Hepatocyte (in vitro differentiated cells): Measurements from ENCODE around the gene AOX1. TPM values are rescaled to one million over a fixed set of nuclear protein-coding genes. Genes with fewer than 3 reads are reported as not detected.

Experiments
- DNase-seq: peaks from one replicate; pipeline ENCODE4 v3.0.0-alpha.2; 2016; ENCODE audit warnings: low spot score
- H2AFZ ChIP-seq: fragments of 200-600 bp; sonication (generic); 2 replicates; pipeline ENCODE4 v1.6.0; 2016; ENCODE audit warnings: antibody characterized with exemption, mild to moderate bottlenecking
- H3K27ac ChIP-seq: fragments of 200-600 bp; sonication (generic); 2 replicates; pipeline ENCODE4 v1.5.1; 2016; ENCODE audit warnings: mild to moderate bottlenecking
- H3K27me3 ChIP-seq: fragments of 200-600 bp; sonication (generic); 2 replicates; pipeline ENCODE4 v1.6.1; 2016
- H3K36me3 ChIP-seq: fragments of 200-600 bp; sonication (generic); replicated peaks from 2 replicates; pipeline ENCODE4 v1.5.1; 2016; ENCODE audit warnings: low read depth; ENCODE audit not compliant: insufficient read depth
- H3K4me1 ChIP-seq: fragments of 200-600 bp; sonication (generic); 2 replicates; pipeline ENCODE4 v1.5.1; 2016; ENCODE audit warnings: mild to moderate bottlenecking, moderate library complexity; ENCODE audit not compliant: insufficient read depth
- H3K4me2 ChIP-seq: fragments of 200-600 bp; sonication (generic); 2 replicates; pipeline ENCODE4 v1.6.0; 2016
- H3K4me3 ChIP-seq: fragments of 200-600 bp; sonication (generic); 2 replicates; pipeline ENCODE4 v1.5.1; 2016; ENCODE audit warnings: mild to moderate bottlenecking
- H3K79me2 ChIP-seq: fragments of 200-600 bp; sonication (generic); 2 replicates; pipeline ENCODE4 v1.6.0; 2017; ENCODE audit warnings: mild to moderate bottlenecking
- H3K9me2 ChIP-seq: fragments of 200-600 bp; sonication (generic); replicated peaks from 2 replicates; pipeline ENCODE4 v1.6.0; 2017; ENCODE audit warnings: mild to moderate bottlenecking; ENCODE audit not compliant: insufficient read depth
- H3K9me3 ChIP-seq: fragments of 200-600 bp; sonication (generic); 2 replicates; pipeline ENCODE4 v1.5.1; 2016; ENCODE audit warnings: low read depth, mild to moderate bottlenecking
- H4K20me1 ChIP-seq: fragments of 200-600 bp; sonication (generic); 2 replicates; pipeline ENCODE4 v1.6.0; 2016; ENCODE audit warnings: mild to moderate bottlenecking; ENCODE audit not compliant: insufficient read depth, poor library complexity, severe bottlenecking
- EZH2 ChIP-seq: fragments of 200-600 bp; sonication (generic); IDR thresholded peaks from 2 replicates; pipeline ENCODE4 v1.6.1; 2016; ENCODE audit warnings: antibody characterized with exemption, mild to moderate bottlenecking, borderline replicate concordance
- EZH2phosphoT487 ChIP-seq: fragments of 200-600 bp; sonication (generic); IDR thresholded peaks from one replicate; pipeline ENCODE4 v1.6.1; 2018; ENCODE audit warnings: antibody characterized with exemption, mild to moderate bottlenecking, low read depth, moderate library complexity; ENCODE audit not compliant: unreplicated experiment, severe bottlenecking
- WGBS: methylation state at CpG from one replicate; pipeline ENCODE4 v1.1.6; 2016; ENCODE audit warnings: low lambda C conversion rate; ENCODE audit errors: missing lambda C conversion rate; 5-methylcytosine and 5-hydroxymethylcytosine counted together
- polyA plus RNA-seq: library from polyadenylated mRNA; unstranded; fragments of >200 nt; fragmentation: Nextera tagmentation; extraction: Ambion mirVana; gene quantifications from 2 replicates; pipeline ENCODE4 v1.2.1, GENCODE V29; 2016
- total RNA-seq: library from RNA; depleted of rRNA; stranded (reverse); fragments of >200 nt; gene quantifications from 2 replicates; pipeline ENCODE4 v1.2.3, GENCODE V29; 2014
- TF ChIP-seq, protein P1 (sequence below): fragments of 200-600 bp; sonication (generic); IDR thresholded peaks from 2 replicates; pipeline ENCODE4 v1.5.1; 2016; ENCODE audit warnings: antibody characterized with exemption, mild to moderate bottlenecking; ENCODE audit not compliant: poor library complexity

AOX1 gene
- total and polyA plus RNA-seq, 2 experiments from 2014 or later = 4.7 to 7.4 TPM

DNA sequence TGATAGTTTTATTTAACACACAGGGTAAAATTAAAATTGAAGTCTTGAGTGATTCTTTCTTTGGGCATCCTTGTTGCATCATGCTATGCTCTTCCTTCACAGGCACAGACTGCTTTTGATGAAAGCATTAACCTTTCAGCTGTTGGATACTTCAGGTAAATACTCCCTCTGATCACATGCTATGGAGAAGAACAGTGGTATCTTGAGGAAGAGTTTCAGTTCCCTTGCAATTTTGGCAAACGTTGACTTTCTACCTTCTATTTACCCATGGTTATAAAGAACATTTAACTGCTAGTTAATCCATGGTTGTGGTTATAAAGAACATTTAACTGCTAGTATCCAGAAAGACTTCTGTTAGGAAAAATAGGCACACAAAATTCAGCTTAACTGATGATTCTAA is 75.7 kb downstream of the AOX1 start:
- Histone ChIP-seq H3K9me3 (no peaks in the 10 kb centered on the region), H2AFZ (no peak overlapping the region), H3K9me2 (no peaks in the 10 kb centered on the region), H3K4me2 (no peak overlapping the region), H3K79me2 (no peaks in the 10 kb centered on the region), H3K4me3 (no peak overlapping the region), H4K20me1 (no peaks in the 10 kb centered on the region), H3K4me1 (peaks cover 6% of the 10 kb centered on the region), H3K36me3 (no peaks in the 10 kb centered on the region), H3K27me3 (no peaks in the 10 kb centered on the region), H3K27ac (no peak overlapping the region)
- WGBS = 43% methylated on average over 1 of the region's 1 CpG
- no peak for DNase-seq
- TF ChIP-seq, protein P1, sequence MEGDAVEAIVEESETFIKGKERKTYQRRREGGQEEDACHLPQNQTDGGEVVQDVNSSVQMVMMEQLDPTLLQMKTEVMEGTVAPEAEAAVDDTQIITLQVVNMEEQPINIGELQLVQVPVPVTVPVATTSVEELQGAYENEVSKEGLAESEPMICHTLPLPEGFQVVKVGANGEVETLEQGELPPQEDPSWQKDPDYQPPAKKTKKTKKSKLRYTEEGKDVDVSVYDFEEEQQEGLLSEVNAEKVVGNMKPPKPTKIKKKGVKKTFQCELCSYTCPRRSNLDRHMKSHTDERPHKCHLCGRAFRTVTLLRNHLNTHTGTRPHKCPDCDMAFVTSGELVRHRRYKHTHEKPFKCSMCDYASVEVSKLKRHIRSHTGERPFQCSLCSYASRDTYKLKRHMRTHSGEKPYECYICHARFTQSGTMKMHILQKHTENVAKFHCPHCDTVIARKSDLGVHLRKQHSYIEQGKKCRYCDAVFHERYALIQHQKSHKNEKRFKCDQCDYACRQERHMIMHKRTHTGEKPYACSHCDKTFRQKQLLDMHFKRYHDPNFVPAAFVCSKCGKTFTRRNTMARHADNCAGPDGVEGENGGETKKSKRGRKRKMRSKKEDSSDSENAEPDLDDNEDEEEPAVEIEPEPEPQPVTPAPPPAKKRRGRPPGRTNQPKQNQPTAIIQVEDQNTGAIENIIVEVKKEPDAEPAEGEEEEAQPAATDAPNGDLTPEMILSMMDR = no peak
- TF ChIP-seq EZH2 (no peak), EZH2phosphoT487 (no peak)

DNA sequence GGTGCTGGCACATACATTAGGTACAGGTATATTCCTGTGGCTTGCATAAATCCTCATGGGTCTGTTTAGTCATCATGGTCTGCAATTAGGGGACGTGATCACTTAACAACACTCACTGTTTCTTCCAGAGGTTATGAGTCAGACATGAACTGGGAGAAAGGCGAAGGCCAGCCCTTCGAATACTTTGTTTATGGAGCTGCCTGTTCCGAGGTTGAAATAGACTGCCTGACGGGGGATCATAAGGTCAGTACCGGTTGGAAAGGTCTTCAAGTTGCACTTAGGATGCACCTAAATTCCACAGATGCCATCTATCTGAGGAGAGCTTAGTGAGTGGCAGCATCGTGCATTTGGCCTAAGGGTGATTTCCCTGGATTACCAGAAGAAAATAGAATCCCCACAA is 76.9 kb downstream of the AOX1 start:
- TF ChIP-seq EZH2phosphoT487 (no peak), EZH2 (no peak)
- TF ChIP-seq, protein P1 = no peak
- H3K36me3 ChIP-seq = no peaks in the 10 kb centered on the region
- H4K20me1 ChIP-seq = no peaks in the 10 kb centered on the region
- H2AFZ ChIP-seq = no peak overlapping the region
- no peaks in the 10 kb centered on the region for H3K79me2 ChIP-seq
- no peak overlapping the region for H3K4me3 ChIP-seq
- no peaks in the 10 kb centered on the region for H3K9me3 ChIP-seq
- WGBS = 19% methylated on average over 7 of the region's 7 CpGs
- H3K9me2 ChIP-seq = no peaks in the 10 kb centered on the region
- peak; percentile 42 for DNase-seq
- H3K4me1 ChIP-seq = peaks cover 6% of the 10 kb centered on the region
- no peaks in the 10 kb centered on the region for H3K27me3 ChIP-seq
- H3K4me2 ChIP-seq = no peak overlapping the region
- peak overlapping the region; percentile 44 for H3K27ac ChIP-seq

DNA sequence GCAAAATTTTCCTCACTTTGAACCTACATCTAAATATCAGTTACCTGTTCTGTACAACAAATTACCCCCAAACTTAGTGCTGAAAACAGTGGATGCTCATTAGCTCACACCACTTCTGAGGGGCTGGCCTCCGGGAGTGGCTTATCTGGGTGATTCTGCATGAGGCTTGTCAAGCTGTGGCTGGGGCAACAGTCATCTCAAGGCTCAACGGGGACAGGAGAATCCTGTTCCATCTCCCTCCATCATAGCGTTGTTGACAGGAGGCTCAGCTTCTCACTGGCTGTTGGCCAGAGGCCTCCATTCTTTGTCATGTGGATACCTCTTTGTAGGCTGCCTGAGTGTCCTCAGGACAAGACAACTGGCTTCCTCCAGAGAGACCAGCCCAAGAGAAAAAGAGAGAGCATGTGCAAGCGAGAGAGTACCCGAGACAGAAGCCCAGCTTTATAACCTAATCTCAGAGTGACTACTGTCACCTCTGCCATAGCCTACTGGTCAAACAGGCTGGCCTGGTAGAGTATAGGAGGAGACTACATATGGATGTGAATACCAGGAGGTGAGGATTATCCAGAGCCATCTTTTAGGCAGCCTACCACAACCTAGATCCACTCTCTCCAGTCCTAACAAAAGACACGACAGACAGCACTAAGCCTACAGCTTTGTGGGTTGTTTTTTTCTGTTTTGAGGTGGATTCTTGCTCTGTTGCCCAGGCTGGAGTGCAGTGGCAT is 79.1 kb downstream of the AOX1 start:
- no peak for DNase-seq
- no peak for TF ChIP-seq EZH2
- no peak for TF ChIP-seq EZH2phosphoT487
- TF ChIP-seq, protein P1 = no peak
- H3K4me1 ChIP-seq = peaks cover 6% of the 10 kb centered on the region
- peak overlapping the region; percentile 50 for H3K27ac ChIP-seq
- no peak overlapping the region for H3K4me3 ChIP-seq
- H4K20me1 ChIP-seq = no peaks in the 10 kb centered on the region
- no peaks in the 10 kb centered on the region for H3K9me3 ChIP-seq
- H3K27me3 ChIP-seq = no peaks in the 10 kb centered on the region
- no peak overlapping the region for H2AFZ ChIP-seq
- no peak overlapping the region for H3K4me2 ChIP-seq
- no peaks in the 10 kb centered on the region for H3K9me2 ChIP-seq
- H3K79me2 ChIP-seq = no peaks in the 10 kb centered on the region
- 85% methylated on average over 6 of the region's 6 CpGs for WGBS
- no peaks in the 10 kb centered on the region for H3K36me3 ChIP-seq
